Lower leg skin (tissue), 4 donors: ENCODE measurements around the gene NDUFB10. TPM values are rescaled to one million over a fixed set of nuclear protein-coding genes. Genes with fewer than 3 reads are reported as not detected.

Source experiments
- DNase-seq, 2 donors: peaks; one replicate each; pipeline ENCODE4 v3.0.0-alpha.2; 2019; ENCODE audit warnings: low spot score in 2 of 2
- H3K4me3 ChIP-seq: fragments of 200-600 bp; sonication (generic); 2 replicates; pipeline ENCODE4 v1.5.1; 2017; ENCODE audit warnings: mild to moderate bottlenecking, low read depth; ENCODE audit not compliant: poor library complexity, severe bottlenecking
- POLR2A ChIP-seq, 2 donors: fragments of 450-650 bp; IDR thresholded peaks; one replicate each; pipeline ENCODE4 v1.6.1; 2016 to 2017; ENCODE audit warnings: antibody characterized with exemption in 2 of 2, mild to moderate bottlenecking in 1 of 2, moderate library complexity in 1 of 2
- WGBS, 2 donors: methylation state at CpG; one replicate each; pipeline ENCODE4 v1.1.5; 2018; 5-methylcytosine and 5-hydroxymethylcytosine counted together
- intact Hi-C: fragments of 100-400 bp; cut with DNase I; formaldehyde crosslinking; loops from one replicate; pipeline ENCODE4 v1.15.0; 2023; ENCODE audit warnings: low total_unique reads
- total RNA-seq, 4 donors: library from RNA; depleted of rRNA; stranded (reverse); fragments of >200 nt; gene quantifications; one replicate each; pipeline ENCODE4 v1.1.0, GENCODE V29; 2016
- TF ChIP-seq, protein P1 (sequence below), 3 donors: fragments of 450-650 bp; IDR thresholded peaks; one replicate each; pipeline ENCODE4 v1.5.1; 2016; ENCODE audit warnings: antibody characterized with exemption in 3 of 3, mild to moderate bottlenecking in 3 of 3, moderate library complexity in 2 of 3

The NDUFB10 gene
- total RNA-seq, 4 donors from 2014 or later: 183 to 245 (median 217) TPM

DNA sequence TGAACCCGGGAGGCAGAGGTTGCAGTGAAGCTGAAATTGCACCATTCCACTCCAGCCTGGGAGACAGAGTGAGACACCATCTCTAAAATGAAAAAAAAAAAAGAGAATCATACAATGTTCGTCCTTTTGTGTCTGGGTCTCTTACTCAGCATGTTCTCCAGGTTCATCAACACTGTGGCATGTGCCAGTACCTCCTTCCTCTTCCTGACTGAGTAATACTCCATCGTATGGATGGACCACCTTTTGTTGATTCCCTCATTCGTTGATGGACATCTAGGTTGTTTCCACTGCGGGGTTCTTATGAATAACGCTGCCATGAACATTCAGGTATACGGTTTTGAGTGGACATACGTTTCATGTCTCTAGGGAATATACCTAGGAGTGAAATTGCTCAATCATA is 37.0 kb upstream of the NDUFB10 start:
- no peak for DNase-seq
- TF ChIP-seq POLR2A (IDR thresholded peaks at IDR 0.05): no peak
- TF ChIP-seq, protein P1, sequence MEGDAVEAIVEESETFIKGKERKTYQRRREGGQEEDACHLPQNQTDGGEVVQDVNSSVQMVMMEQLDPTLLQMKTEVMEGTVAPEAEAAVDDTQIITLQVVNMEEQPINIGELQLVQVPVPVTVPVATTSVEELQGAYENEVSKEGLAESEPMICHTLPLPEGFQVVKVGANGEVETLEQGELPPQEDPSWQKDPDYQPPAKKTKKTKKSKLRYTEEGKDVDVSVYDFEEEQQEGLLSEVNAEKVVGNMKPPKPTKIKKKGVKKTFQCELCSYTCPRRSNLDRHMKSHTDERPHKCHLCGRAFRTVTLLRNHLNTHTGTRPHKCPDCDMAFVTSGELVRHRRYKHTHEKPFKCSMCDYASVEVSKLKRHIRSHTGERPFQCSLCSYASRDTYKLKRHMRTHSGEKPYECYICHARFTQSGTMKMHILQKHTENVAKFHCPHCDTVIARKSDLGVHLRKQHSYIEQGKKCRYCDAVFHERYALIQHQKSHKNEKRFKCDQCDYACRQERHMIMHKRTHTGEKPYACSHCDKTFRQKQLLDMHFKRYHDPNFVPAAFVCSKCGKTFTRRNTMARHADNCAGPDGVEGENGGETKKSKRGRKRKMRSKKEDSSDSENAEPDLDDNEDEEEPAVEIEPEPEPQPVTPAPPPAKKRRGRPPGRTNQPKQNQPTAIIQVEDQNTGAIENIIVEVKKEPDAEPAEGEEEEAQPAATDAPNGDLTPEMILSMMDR (IDR thresholded peaks at IDR 0.05): no peak
- intact Hi-C loops: no loop called here
- 71 to 78% methylated on average over 8 of the region's 8 CpGs for WGBS, 2 donors
- H3K4me3 ChIP-seq: no peak overlapping the region

DNA sequence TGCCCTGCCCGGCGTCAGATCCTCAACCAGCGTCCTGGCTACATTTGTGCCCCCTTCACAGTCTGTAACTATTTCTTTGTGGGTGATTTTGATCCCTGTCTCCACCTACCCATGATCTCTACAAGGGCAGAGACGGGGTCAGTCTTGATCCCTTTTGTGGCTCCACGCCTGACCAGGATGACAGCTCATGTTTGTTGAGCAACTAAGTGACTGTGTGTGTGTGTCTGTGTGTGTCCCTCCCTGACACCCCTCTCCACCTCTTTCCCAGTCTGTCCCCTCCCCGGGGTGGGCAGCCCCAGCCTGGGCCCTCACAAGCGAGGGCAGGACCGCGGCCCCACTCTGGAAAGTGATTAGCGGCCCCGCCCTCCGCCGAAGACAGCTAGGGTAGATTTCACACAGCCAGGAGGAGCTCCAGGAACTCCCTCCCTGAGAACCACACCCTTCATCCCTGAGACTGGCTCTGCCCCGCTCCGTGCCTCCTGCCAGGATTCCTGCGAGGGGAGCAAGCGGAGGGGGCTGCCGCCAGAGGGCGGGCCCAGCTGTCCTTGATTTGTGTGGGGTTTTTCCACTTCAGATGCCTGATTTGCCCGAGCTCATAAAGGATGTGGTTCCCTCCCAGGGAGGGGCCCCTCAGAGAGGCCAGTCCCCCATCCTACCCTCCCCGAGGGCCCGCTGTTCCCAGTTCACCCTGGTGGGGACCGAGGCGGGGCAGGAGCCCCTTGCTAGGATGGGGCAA is 35.9 kb upstream of the NDUFB10 start:
- peak in 1 of 2 donors; percentile 51 for DNase-seq
- no peak overlapping the region for H3K4me3 ChIP-seq
- 16 to 20% methylated on average over 17 to 24 of the region's 24 CpGs for WGBS, 2 donors
- TF ChIP-seq, protein P1 (IDR thresholded peaks at IDR 0.05): no peak
- no peak for TF ChIP-seq POLR2A (IDR thresholded peaks at IDR 0.05)
- intact Hi-C loops: no loop called here

DNA sequence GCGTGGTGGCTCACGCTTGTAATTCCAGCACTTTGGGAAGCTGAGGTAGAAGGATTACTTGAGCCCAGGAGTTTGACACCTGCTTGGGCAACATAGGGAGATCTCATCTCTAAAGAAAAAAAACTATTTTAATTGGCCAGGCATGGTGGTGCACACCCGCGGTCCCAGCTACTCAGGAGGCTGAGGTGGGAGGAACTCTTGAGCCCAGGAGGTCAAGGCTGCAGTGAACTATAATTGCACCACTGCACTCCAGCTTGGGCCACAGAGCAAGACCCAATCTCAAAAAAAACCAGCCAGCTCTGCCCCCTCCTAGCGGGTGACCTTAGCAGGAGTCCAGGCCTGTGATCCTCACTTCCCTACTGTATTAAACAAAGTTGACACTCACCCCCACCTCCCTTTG is 35.2 kb upstream of the NDUFB10 start:
- DNase-seq: no peak
- TF ChIP-seq, protein P1 (IDR thresholded peaks at IDR 0.05): no peak
- no peak for TF ChIP-seq POLR2A (IDR thresholded peaks at IDR 0.05)
- H3K4me3 ChIP-seq: no peak overlapping the region
- 56 to 74% methylated on average over 4 to 5 of the region's 5 CpGs for WGBS, 2 donors
- intact Hi-C loops: no loop called here

DNA sequence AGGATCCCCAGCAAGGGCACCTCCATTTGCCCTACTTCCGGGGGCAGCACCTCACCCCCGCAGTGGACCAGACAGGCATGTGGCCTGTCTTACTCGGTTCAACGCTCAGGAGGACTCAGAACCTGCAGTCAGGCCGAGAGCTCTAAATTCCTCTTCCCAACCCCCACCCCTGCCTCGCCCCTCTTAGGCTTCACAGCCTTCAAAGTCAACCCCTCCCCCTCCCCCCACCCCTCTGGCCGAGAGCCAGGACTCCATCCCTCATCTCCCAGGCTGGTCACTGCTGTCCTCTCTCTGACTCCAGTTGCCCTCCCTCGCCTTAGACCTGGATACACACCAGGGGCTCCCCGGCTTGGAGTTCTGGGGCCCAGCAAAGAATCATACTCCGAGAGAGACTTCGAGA is 33.1 kb upstream of the NDUFB10 start:
- no peak for DNase-seq
- TF ChIP-seq, protein P1 (IDR thresholded peaks at IDR 0.05): no peak
- TF ChIP-seq POLR2A (IDR thresholded peaks at IDR 0.05): no peak
- intact Hi-C loops: no loop called here
- WGBS, 2 donors: 57 to 68% methylated on average over 11 of the region's 11 CpGs
- no peak overlapping the region for H3K4me3 ChIP-seq

DNA sequence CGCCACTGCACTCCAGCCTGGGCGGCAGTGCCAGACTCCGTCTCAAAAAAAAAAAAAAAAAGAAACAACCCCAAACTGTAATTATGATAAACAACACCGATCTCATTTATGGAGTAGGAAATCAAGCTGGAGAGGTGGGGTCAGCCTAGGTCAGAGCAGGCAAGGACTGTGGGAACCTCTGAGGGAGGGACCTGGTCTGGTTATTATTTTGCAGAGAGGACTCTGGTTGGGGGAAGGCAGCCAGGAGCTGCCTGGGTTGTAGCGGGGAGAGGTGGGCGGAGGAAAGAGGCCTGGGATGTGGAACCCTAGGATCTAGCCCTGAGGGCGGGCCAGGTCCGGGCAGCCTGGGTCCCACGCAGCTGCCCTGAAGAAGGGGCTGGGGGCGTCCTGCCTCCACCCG is 30.2 kb upstream of the NDUFB10 start:
- H3K4me3 ChIP-seq: no peak overlapping the region
- no peak for TF ChIP-seq POLR2A (IDR thresholded peaks at IDR 0.05)
- TF ChIP-seq, protein P1 (IDR thresholded peaks at IDR 0.05): no peak
- WGBS, 2 donors: 10 to 12% methylated on average over 9 to 11 of the region's 11 CpGs
- no peak for DNase-seq
- intact Hi-C loops: no loop called here
